LoVo (cell line): Measurements from ENCODE around the gene DUSP10.

Experiments
- DNase-seq: peaks from one replicate; pipeline ENCODE4 v3.0.0-alpha.2; 2016; ENCODE audit warnings: low spot score

The DUSP10 gene

GRCh38 chr1:221741703-221742554 is at the start of gene DUSP10:
Gene DUSP10, minus strand, starts transcription at chr1:221742089. Its CDS starts 2,345 bp downstream, at chr1:221739744.
- DNase-seq = peak; percentile 97

GRCh38 chr1:221788466-221788865 is 46.6 kb upstream of the DUSP10 start:
- DNase-seq = no peak

DNA sequence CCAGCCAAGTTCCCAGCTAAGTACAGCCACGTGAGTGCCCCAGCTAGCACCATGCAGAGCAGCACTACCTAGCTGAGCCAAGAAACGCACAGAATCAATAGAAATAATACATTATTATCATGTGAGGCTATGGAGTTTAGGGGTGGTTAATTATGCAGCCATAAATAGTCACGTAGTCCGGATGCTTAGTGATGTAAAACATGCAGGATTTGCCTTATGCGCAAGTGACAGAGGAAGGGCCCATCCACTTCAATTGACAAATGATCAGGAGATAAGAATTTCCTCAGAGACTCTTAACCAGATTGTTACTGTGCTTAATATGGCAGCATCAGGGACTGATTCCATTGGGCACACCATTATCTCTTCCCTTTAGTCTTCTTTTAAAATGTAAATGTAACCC is 44.8 kb upstream of the DUSP10 start:
- DNase-seq = no peak

- DNase-seq = no peak
Measured at GRCh38 chr1:221783936-221784335, 42.0 kb upstream of the DUSP10 start.

- DNase-seq = no peak
Measured at GRCh38 chr1:221783437-221783836, 41.5 kb upstream of the DUSP10 start.

GRCh38 chr1:221782970-221783369 is 41.1 kb upstream of the DUSP10 start:
- no peak for DNase-seq

DNA sequence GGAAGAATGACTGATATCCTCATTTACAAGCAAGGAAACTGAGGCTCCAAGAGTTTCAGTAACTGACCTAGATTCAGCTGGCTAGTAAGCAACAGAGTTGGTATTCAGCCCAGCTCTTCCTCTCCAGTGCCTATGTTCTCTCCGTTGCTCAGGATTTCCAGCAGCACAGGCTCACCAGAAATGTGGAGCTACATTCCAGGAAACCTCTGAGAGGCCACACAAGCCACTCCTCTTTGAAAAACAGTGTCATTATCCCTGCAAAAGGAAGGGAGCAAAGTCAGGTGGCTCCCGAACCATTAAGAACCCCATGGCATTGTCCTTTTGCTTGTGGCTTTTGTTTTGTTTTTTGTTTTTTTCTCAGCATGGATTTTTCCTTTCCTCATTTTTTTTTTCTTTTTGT is 40.6 kb upstream of the DUSP10 start:
- no peak for DNase-seq

GRCh38 chr1:221781102-221781755 is 39.3 kb upstream of the DUSP10 start:
- DNase-seq = no peak

DNA sequence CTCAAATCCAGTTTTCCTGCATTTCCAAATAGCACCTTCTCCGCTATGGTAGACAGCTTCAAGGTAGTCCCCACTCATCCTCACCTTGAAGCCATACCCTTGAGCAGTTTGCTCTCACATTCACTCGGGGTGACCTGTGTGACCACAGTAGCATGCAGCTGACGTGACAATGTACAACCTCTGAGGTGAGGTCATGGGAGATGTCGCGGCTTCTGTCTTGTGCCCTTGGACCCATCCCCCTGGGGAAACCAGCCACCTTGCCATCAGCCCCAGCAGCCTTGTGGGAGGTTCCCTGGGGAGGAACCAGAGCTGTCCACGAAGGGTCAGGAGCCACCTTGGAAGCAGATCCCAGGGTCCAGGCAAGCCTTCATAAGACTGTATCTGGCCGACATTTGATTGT is 38.3 kb upstream of the DUSP10 start:
- DNase-seq = no peak

DNA sequence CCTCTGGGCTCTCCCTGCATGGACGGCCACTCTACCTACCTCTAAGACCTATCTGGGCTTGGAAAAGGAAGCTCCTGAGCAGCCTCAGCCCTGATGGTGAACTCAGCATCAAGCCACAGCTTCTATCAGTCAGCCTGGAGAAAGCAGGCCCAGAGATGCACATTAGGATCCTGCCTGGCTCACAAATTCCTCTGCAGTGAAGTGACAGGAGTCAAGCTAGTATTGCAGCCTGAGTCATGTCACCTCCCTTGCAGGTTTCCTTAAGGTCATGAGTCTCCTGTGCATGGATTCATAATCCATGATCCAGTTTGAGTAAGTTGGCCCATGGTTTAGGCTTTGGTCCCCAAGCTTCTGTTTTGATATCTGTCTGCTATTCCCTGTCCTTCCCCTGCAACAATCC is 37.9 kb upstream of the DUSP10 start:
- no peak for DNase-seq

- no peak for DNase-seq
Measured at GRCh38 chr1:221778535-221779142, 36.8 kb upstream of the DUSP10 start.

- no peak for DNase-seq
Measured at GRCh38 chr1:221778125-221778524, 36.2 kb upstream of the DUSP10 start.

DNA sequence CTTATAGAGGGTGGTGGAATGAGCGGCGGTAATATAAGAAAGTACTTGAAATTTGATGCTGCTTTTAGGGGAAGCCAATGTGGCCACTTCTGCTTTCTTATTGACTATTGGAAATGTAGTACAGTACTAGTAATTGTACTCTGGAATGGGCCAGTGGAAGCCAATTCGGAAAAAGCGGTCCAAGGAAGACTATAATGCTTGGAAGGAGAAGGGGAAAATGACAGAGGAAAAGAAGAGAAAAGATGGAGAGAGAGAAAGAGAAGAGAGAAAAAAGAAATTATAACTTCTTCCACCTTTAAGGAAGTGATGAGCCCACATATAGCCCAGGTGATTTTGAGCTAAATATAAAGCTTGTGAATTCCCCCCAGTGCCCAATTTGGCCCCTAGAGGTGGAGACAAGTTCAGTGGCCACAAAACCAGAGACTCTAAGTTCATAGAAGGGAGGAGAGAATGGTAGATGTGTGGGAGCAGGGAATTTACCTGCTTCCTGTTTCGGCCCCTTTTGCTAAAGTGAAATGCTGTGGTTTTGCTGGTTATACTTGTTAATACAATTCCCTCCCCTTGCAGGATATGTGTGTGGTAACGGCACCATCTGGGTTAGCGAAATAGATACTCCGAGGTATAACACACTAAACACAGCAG is 35.7 kb upstream of the DUSP10 start:
- DNase-seq = no peak

- DNase-seq = no peak
Measured at GRCh38 chr1:221776495-221777301, 34.8 kb upstream of the DUSP10 start.

DNA sequence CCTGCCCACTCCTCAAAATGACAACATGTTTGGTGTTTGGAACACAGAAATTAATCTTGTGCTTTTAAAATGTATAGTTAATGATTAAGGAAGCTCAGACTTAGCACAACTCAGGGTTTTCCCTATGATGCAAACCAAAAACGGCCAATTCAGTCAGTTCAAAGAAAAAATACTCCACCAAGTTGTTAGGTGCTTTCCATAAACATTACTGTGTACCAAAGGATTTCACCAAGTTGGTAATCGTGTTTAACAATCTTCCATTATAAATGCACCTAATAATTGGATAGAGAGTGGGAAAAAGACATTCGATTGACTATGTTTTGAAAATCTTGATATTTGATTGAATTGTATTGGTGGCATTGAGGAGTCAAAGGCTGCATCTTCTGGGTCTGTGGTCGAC is 33.3 kb upstream of the DUSP10 start:
- no peak for DNase-seq

GRCh38 chr1:221774054-221774842 is 32.4 kb upstream of the DUSP10 start:
- no peak for DNase-seq

GRCh38 chr1:221773383-221773782 is 31.5 kb upstream of the DUSP10 start:
- no peak for DNase-seq

DNA sequence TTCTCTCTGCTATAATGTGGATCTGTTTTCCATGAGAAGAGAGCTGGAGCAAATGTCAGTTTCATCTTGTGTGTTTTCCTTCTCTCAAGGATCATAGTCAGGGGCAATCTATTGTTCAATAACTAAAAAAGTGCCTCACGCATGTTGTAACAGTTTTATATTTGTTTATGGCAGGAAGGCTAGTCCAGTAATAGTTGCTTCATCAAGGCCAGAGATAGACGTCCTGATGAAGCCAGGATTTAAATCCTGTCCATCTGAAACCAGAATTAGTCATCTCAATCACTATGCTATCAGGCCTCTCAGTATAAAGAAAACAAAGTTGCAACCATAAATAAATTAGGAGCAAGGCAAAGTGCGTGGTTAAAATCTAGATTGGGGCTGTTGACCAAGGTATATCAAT is 30.2 kb upstream of the DUSP10 start:
- DNase-seq = no peak

DNA sequence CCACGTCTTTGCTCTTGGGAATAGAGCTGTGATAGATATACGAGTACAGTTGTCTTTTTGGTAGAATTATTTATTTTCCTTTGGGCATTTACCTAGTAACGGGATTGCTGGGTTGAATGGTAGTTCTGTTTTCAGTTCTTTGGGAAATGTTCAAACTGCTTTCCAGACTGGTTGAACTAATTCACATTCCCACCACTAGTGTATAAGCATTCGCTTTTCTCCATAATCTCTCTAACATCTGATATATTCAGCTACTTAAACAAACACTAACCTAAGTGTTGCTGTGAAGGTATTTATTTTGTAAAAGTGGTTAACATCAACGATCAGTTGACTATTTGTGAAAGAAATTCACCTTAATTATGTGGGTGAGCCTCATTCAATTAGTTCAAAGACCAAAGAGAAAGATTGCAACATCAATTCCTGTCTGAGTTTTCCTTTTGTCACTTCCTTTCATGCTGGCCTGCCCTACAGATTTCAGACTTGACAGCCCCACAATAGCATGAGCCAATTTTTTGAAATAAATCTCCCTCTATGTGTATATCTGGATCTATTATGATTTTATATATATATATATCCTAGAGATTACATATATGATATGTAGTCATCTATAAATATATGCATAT is 26.7 kb upstream of the DUSP10 start:
- DNase-seq = no peak

GRCh38 chr1:221766210-221766609 is 24.3 kb upstream of the DUSP10 start:
- DNase-seq = no peak

- DNase-seq = no peak
Measured at GRCh38 chr1:221765527-221765926, 23.6 kb upstream of the DUSP10 start.
